CD14-positive monocyte (primary cell): ENCODE measurements around the gene OPN1SW. TPM values are rescaled to one million over a fixed set of nuclear protein-coding genes. Genes with fewer than 3 reads are reported as not detected.

ENCODE experiments used
- DNase-seq, 3 donors: peaks; one replicate each; pipeline ENCODE4 v3.0.0-alpha.2; 2011 to 2022
- H2AFZ ChIP-seq: 2 replicates; pipeline ENCODE4 v1.6.0; 2012; ENCODE audit warnings: mild to moderate bottlenecking, low read depth, low read length, inconsistent platforms; ENCODE audit not compliant: insufficient read depth, poor library complexity, severe bottlenecking
- H3K27ac ChIP-seq, 2 donors: 1 replicate in 1 of 2; 2 replicates in 1 of 2; pipeline ENCODE4 v1.5.1; 2012 to 2013; ENCODE audit warnings: low read length in 2 of 2, control low read depth in 1 of 2, inconsistent platforms in 1 of 2, low read depth in 1 of 2, mild to moderate bottlenecking in 1 of 2
- H3K27me3 ChIP-seq, 2 donors: one replicate each; pipeline versions ENCODE4 v1.6.0 to v1.6.1; 2011 to 2013; ENCODE audit warnings: low read length in 2 of 2; ENCODE audit not compliant: control insufficient read depth in 2 of 2, insufficient read depth in 2 of 2
- H3K36me3 ChIP-seq, 2 donors: replicated peaks in 1 of 2; 1 replicate in 1 of 2; 2 replicates in 1 of 2; pipeline versions ENCODE4 v1.5.1 to v1.6.1; 2012 to 2013; ENCODE audit warnings: low read length in 2 of 2, control low read depth in 1 of 2, inconsistent platforms in 1 of 2, mild to moderate bottlenecking in 1 of 2; ENCODE audit not compliant: insufficient read depth in 2 of 2, control insufficient read depth in 1 of 2
- H3K4me1 ChIP-seq, 2 donors: 1 replicate in 1 of 2; 2 replicates in 1 of 2; pipeline versions ENCODE4 v1.5.1 to v1.6.1; 2012 to 2013; ENCODE audit warnings: low read length in 2 of 2, control low read depth in 1 of 2, inconsistent platforms in 1 of 2, mild to moderate bottlenecking in 1 of 2, moderate library complexity in 1 of 2; ENCODE audit not compliant: insufficient read depth in 2 of 2, control insufficient read depth in 1 of 2
- H3K4me2 ChIP-seq: replicated peaks from 2 replicates; pipeline ENCODE3; 2012; ENCODE audit warnings: low read length, moderate library complexity, mild to moderate bottlenecking; ENCODE audit not compliant: poor library complexity, severe bottlenecking; ENCODE audit errors: extremely low read depth
- H3K4me3 ChIP-seq, 3 experiments: fragments of 200-600 bp in 1 of 3; sonication (generic) in 1 of 3; replicated peaks in 1 of 3; 1 replicate in 2 of 3; 2 replicates in 1 of 3; pipeline ENCODE4 v1.5.1; 2011 to 2013; ENCODE audit warnings: low read length in 3 of 3, mild to moderate bottlenecking in 3 of 3, control low read depth in 2 of 3, low read depth in 2 of 3, inconsistent platforms in 1 of 3, moderate library complexity in 1 of 3
- H3K79me2 ChIP-seq: 2 replicates; pipeline ENCODE4 v1.6.0; 2012; ENCODE audit warnings: mild to moderate bottlenecking, control low read depth, inconsistent platforms, low read length, moderate library complexity; ENCODE audit not compliant: insufficient read depth
- H3K9ac ChIP-seq: 2 replicates; pipeline ENCODE4 v1.6.0; 2017; ENCODE audit warnings: low read length, mild to moderate bottlenecking; ENCODE audit not compliant: insufficient read depth, poor library complexity, severe bottlenecking
- H3K9me3 ChIP-seq, 2 donors: replicated peaks in 1 of 2; 1 replicate in 1 of 2; 2 replicates in 1 of 2; pipeline versions ENCODE4 v1.5.1 to v1.6.1; 2012 to 2013; ENCODE audit warnings: low read length in 2 of 2, control low read depth in 1 of 2; ENCODE audit not compliant: control insufficient read depth in 1 of 2, insufficient read depth in 1 of 2
- H4K20me1 ChIP-seq: 2 replicates; pipeline ENCODE4 v1.6.0; 2012; ENCODE audit warnings: mild to moderate bottlenecking, low read length, control low read depth, moderate library complexity; ENCODE audit not compliant: insufficient read depth
- H3K27ac Mint-ChIP-seq, 7 donors: one replicate each; pipeline ENCODE4 v1.8.0; 2020; ENCODE audit warnings: mild to moderate bottlenecking in 7 of 7, mixed read lengths in 7 of 7, moderate library complexity in 6 of 7, inconsistent platforms in 2 of 7
- H3K27me3 Mint-ChIP-seq, 3 donors: one replicate each; pipeline ENCODE4 v1.8.0; 2021 to 2022; ENCODE audit warnings: low read depth in 3 of 3, mild to moderate bottlenecking in 3 of 3, mixed read lengths in 3 of 3, moderate library complexity in 3 of 3, inconsistent platforms in 1 of 3
- H3K36me3 Mint-ChIP-seq, 2 donors: one replicate each; pipeline ENCODE4 v1.8.0; 2020; ENCODE audit warnings: mixed read lengths in 2 of 2, inconsistent platforms in 1 of 2, mild to moderate bottlenecking in 1 of 2
- H3K4me1 Mint-ChIP-seq: one replicate; pipeline ENCODE4 v1.8.0; 2020; ENCODE audit warnings: mild to moderate bottlenecking, mixed read lengths
- H3K4me3 Mint-ChIP-seq, 2 donors: one replicate each; pipeline ENCODE4 v1.8.0; 2020; ENCODE audit warnings: mild to moderate bottlenecking in 2 of 2, mixed read lengths in 2 of 2, moderate library complexity in 1 of 2
- H3K9me3 Mint-ChIP-seq, 7 donors: one replicate each; pipeline ENCODE4 v1.8.0; 2020 to 2022; ENCODE audit warnings: mixed read lengths in 7 of 7, mild to moderate bottlenecking in 6 of 7, moderate library complexity in 6 of 7, inconsistent platforms in 2 of 7
- CTCF ChIP-seq: fragments of 200-600 bp; IDR thresholded peaks from one replicate; pipeline ENCODE4 v1.8.0; 2022; ENCODE audit warnings: antibody characterized with exemption, mild to moderate bottlenecking
- WGBS: methylation state at CpG from one replicate; pipeline ENCODE4 v1.1.5; 2013; ENCODE audit warnings: missing lambda C conversion rate; ENCODE audit not compliant: insufficient coverage; 5-methylcytosine and 5-hydroxymethylcytosine counted together
- intact Hi-C, 2 donors: fragments of 100-400 bp; cut with micrococcal nuclease; formaldehyde crosslinking; loops; one replicate each; pipeline versions ENCODE4 v1.15.0 to v1.15.1; 2023
- polyA plus RNA-seq, 3 donors: library from polyadenylated mRNA; depleted of rRNA in 1 of 3; unstranded in 2 of 3; stranded (reverse) in 1 of 3; fragments of 300-500 nt in 2 of 3; fragments of >200 nt in 1 of 3; fragmentation: Illumina TruSeq in 2 of 3; gene quantifications; 1 replicate in 2 of 3; 2 replicates in 1 of 3; pipeline ENCODE4 v1.2.3, GENCODE V29; 2012 to 2021

The OPN1SW gene
- polyA plus RNA-seq, 3 donors = not detected

GRCh38 chr7:128773604-128774003 is 2.0 kb downstream of the OPN1SW start:
- peaks cover 53 to 68% of the 10 kb centered on the region in 2 donors for H3K36me3 Mint-ChIP-seq
- intact Hi-C loops = no loop called here
- Histone ChIP-seq H3K9me3 (peaks cover 0 to 3% of the 10 kb centered on the region in 2 donors), H4K20me1 (no peaks in the 10 kb centered on the region), H3K79me2 (no peaks in the 10 kb centered on the region), H3K4me3 (no peak overlapping the region), H3K27me3 (no peaks in the 10 kb centered on the region), H3K27ac (no peak overlapping the region), H3K9ac (no peak overlapping the region), H3K4me1 (no peaks in the 10 kb centered on the region), H3K4me2 (no peak overlapping the region), H3K36me3 (peaks cover 27 to 55% of the 10 kb centered on the region in 2 donors), H2AFZ (no peak overlapping the region)
- no peak overlapping the region for H3K4me3 Mint-ChIP-seq
- H3K27ac Mint-ChIP-seq = peak overlapping the region in 1 of 7 donors; percentile 73
- H3K9me3 Mint-ChIP-seq = peaks cover 7 to 20% (median 15%) of the 10 kb centered on the region in 7 donors
- H3K4me1 Mint-ChIP-seq = no peaks in the 10 kb centered on the region
- no peak for DNase-seq
- no peak for TF ChIP-seq CTCF
- peaks cover 2 to 4% (median 3%) of the 10 kb centered on the region in 3 donors for H3K27me3 Mint-ChIP-seq
- WGBS = 93% methylated on average over 3 of the region's 12 CpGs

DNA sequence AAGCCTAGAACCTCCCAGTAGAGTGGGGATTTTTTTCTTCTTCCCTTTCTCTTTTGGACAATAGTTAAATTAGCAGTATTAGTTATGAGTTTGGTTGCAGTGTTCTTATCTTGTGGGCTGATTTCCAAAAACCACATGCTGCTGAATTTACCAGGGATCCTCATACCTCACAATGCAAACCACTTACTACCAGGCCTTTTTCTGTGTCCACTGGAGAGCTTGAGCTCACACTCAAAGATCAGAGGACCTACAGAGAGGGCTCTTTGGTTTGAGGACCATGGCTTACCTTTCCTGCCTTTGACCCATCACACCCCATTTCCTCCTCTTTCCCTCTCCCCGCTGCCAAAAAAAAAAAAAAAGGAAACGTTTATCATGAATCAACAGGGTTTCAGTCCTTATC is 5.4 kb downstream of the OPN1SW start:
- H3K4me1 Mint-ChIP-seq = no peaks in the 10 kb centered on the region
- H3K36me3 Mint-ChIP-seq = peaks cover 76 to 91% of the 10 kb centered on the region in 2 donors
- no peaks in the 10 kb centered on the region for H3K9me3 ChIP-seq
- H3K9me3 Mint-ChIP-seq = peaks cover 0 to 2% (median 0%) of the 10 kb centered on the region in 7 donors
- no peak overlapping the region for H2AFZ ChIP-seq
- no CpG with 5 or more reads among the region's 2 CpGs for WGBS
- peaks cover 42 to 87% of the 10 kb centered on the region in 2 donors for H3K36me3 ChIP-seq
- H3K4me1 ChIP-seq = no peaks in the 10 kb centered on the region
- no peak overlapping the region for H3K4me2 ChIP-seq
- no peak for DNase-seq
- no peak overlapping the region for H3K4me3 Mint-ChIP-seq
- H3K79me2 ChIP-seq = no peaks in the 10 kb centered on the region
- H3K4me3 ChIP-seq = no peak overlapping the region
- no peak overlapping the region for H3K9ac ChIP-seq
- H3K27me3 ChIP-seq = no peaks in the 10 kb centered on the region
- H3K27ac Mint-ChIP-seq = no peak overlapping the region
- no peak for TF ChIP-seq CTCF
- peaks cover 0 to 1% (median 0%) of the 10 kb centered on the region in 3 donors for H3K27me3 Mint-ChIP-seq
- intact Hi-C loops = no loop called here
- H3K27ac ChIP-seq = no peak overlapping the region
- no peaks in the 10 kb centered on the region for H4K20me1 ChIP-seq
